ENCODE measurements around the gene NGDN. TPM values are rescaled to one million over a fixed set of nuclear protein-coding genes. Genes with fewer than 3 reads are reported as not detected.
"Not testable (repeated sequence)": the region's sequence is repeated elsewhere in the genome, so short reads cannot be mapped to it uniquely, and the experiment has no call there.

NGDN gene, protein sequence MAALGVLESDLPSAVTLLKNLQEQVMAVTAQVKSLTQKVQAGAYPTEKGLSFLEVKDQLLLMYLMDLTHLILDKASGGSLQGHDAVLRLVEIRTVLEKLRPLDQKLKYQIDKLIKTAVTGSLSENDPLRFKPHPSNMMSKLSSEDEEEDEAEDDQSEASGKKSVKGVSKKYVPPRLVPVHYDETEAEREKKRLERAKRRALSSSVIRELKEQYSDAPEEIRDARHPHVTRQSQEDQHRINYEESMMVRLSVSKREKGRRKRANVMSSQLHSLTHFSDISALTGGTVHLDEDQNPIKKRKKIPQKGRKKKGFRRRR
- 23.2 to 25.2 TPM (median 23.5 TPM) in 3 replicates for total RNA-seq
- long read RNA-seq, transcript NGDN-202 (11 exons, 1,143 nt): major isoform, 23 of 32 reads
- long read RNA-seq, partial matches to known transcripts: 5 of 32 reads
- long read RNA-seq, other reads (novel, unspliced or antisense): 4 of 32 reads

DNA sequence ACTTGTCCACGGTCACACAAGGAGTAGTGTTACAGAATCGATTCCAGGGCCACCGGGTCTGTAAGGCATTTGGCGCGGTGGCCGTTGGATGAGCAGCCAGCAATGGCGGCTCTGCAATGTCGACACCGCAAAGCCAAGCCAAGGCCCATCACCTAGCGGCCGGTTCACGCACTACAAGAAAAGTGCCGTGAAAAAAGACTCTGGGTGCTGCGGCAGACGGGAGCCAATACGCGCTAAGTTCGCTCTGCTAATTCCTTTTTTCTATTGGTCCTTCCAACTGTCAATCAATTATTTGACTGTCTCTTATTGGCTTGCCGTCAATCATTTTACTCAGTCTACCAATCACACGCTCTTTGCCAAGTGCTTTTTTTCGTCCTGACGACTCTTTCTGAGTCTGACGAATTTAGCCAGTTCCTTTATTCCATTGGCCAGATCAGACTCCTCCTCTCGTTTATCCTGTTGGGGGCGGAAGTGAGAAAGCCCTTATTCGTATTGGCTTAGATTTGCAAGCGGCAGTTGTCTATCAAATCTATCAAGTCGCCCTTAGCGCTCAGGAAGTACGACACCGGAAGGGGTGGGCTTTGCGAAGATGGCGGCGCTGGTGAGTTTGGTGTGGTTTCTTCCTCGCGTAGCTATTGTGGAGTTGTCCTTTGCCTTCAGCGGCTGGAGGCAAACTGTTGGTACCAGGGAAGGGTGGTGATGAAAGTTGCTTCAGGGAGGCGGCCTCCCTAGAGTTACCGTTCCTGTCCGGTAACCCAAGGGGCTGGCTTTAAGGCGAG, at the start of gene NGDN:
NGDN (plus strand) TSS at position 577 of the 779 bp plus-strand sequence; CDS start at position 590, 13 bp downstream.
- Mint-ChIP-seq H3K4me3 (ENCODE audit: unreplicated experiment) (no peak within 1 kb of the TSS), H3K36me3 (ENCODE audit: low read depth) (peaks cover 4% of the 10 kb centered on the region), H3K27ac (ENCODE audit: unreplicated experiment) (no peak within 1 kb of the TSS), H3K4me1 (ENCODE audit: low read depth) (no peaks in the 10 kb centered on the region), H3K27me3 (ENCODE audit: low read depth) (no peaks in the 10 kb centered on the region), H3K9me3 (ENCODE audit: low read depth) (no peaks in the 10 kb centered on the region)
- peak; percentile 94 for DNase-seq (ENCODE audit: low spot score)
- TF ChIP-seq, protein P1, sequence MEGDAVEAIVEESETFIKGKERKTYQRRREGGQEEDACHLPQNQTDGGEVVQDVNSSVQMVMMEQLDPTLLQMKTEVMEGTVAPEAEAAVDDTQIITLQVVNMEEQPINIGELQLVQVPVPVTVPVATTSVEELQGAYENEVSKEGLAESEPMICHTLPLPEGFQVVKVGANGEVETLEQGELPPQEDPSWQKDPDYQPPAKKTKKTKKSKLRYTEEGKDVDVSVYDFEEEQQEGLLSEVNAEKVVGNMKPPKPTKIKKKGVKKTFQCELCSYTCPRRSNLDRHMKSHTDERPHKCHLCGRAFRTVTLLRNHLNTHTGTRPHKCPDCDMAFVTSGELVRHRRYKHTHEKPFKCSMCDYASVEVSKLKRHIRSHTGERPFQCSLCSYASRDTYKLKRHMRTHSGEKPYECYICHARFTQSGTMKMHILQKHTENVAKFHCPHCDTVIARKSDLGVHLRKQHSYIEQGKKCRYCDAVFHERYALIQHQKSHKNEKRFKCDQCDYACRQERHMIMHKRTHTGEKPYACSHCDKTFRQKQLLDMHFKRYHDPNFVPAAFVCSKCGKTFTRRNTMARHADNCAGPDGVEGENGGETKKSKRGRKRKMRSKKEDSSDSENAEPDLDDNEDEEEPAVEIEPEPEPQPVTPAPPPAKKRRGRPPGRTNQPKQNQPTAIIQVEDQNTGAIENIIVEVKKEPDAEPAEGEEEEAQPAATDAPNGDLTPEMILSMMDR (IDR thresholded peaks at IDR 0.05): peak; percentile 86

DNA sequence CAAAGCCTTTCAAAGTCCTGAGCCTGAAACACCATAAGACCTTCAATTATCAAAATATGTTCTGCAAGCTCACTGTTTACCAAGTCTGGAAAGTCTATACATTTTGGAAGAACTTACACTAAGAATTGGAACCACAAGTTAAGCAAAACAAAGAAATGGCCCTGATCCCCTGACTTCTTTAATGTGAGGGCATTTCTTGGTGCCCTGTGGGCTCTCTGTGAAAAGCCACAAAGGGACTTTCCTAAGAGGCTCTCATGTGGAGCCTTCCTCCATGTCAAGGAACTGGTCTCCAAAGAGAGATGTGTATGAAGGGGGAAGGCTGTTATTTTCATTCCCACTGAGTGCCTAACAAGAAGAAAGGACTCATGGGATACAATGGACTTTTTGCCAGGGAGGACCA, 47.9 kb upstream of the NGDN start:
- DNase-seq (ENCODE audit: low spot score): no peak
- H3K27me3 Mint-ChIP-seq (ENCODE audit: low read depth): peaks cover 31% of the 10 kb centered on the region

DNA sequence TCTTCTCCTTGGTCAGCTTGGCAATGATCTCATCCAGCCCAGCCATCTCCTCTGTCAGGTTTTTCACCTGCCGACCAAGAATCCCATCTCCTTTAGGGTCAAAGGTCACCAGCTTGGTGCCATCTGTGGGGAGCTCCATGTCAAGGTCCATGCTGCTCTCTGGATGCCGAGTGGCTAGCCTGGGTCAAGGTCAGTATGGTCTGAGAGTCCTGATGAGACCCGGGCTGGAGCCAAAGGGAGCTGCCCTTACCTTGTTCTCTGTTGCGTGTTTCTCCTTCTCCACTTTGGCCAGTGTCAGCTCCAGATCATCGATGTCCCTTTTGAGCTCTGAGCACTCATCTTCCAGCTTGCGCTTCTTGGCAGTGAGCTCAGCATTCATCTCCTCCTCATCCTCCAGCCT, 45.8 kb upstream of the NGDN start:
- no peak overlapping the region for H3K27ac Mint-ChIP-seq (ENCODE audit: unreplicated experiment)
- TF ChIP-seq, protein P1 (IDR thresholded peaks at IDR 0.05): no peak
- H3K36me3 Mint-ChIP-seq (ENCODE audit: low read depth): no peaks in the 10 kb centered on the region
- no peak for DNase-seq (ENCODE audit: low spot score)
- no peaks in the 10 kb centered on the region for H3K4me1 Mint-ChIP-seq (ENCODE audit: low read depth)
- no peaks in the 10 kb centered on the region for H3K9me3 Mint-ChIP-seq (ENCODE audit: low read depth)
- H3K27me3 Mint-ChIP-seq (ENCODE audit: low read depth): peaks cover 30% of the 10 kb centered on the region
- H3K4me3 Mint-ChIP-seq (ENCODE audit: unreplicated experiment): no peak overlapping the region

More for the DNA sequence above, 47.9 kb upstream of the NGDN start:
- H3K27ac Mint-ChIP-seq (ENCODE audit: unreplicated experiment): no peak overlapping the region
- H3K4me3 Mint-ChIP-seq (ENCODE audit: unreplicated experiment): no peak overlapping the region
- H3K36me3 Mint-ChIP-seq (ENCODE audit: low read depth): no peaks in the 10 kb centered on the region
- no peaks in the 10 kb centered on the region for H3K4me1 Mint-ChIP-seq (ENCODE audit: low read depth)
- no peaks in the 10 kb centered on the region for H3K9me3 Mint-ChIP-seq (ENCODE audit: low read depth)
- TF ChIP-seq, protein P1 (IDR thresholded peaks at IDR 0.05): no peak

DNA sequence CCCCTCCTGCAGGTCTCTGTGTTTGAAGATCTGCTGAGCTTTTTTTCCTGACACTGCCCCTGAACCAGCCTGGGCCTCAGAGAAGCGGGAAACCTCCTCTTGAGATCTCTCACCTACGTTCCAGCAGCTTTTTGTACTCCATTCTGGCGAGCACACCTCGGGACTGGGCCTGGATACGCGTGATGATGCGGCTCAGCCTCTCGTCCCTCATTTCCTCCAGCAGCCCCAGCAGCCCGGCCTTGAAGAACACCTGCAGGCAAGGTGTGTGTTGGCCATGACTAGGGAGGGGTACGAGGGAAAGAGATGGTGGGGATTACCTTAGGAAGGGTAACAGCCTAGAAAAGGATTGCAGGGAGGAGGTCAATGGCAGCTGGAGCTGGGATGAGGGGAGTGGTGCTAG, 44.3 kb upstream of the NGDN start:
- no peaks in the 10 kb centered on the region for H3K9me3 Mint-ChIP-seq (ENCODE audit: low read depth)
- H3K27ac Mint-ChIP-seq (ENCODE audit: unreplicated experiment): no peak overlapping the region
- no peaks in the 10 kb centered on the region for H3K4me1 Mint-ChIP-seq (ENCODE audit: low read depth)

DNA sequence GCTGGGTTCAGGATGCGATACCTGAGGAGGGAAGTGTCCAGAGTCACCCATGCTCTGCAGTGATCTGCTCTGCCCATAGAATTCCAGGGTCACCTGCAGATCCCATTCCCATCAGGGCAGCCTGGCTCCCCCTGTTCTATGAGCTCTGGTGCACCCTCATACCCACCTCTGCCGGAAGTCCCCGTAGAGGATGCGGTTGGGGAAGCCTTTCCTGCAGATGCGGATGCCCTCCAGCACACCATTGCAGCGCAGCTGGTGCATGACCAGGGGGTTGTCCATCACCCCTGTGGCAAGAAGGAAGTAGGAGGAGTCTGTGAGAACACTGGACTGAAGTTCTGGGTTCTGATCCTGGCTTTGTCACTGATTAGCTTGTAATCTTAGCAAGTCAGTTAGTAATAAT, 43.7 kb upstream of the NGDN start:
- not testable (repeated sequence) for H3K4me3 Mint-ChIP-seq (ENCODE audit: unreplicated experiment); H3K27ac Mint-ChIP-seq (ENCODE audit: unreplicated experiment); DNase-seq (ENCODE audit: low spot score); H3K9me3 Mint-ChIP-seq (ENCODE audit: low read depth); H3K36me3 Mint-ChIP-seq (ENCODE audit: low read depth); H3K4me1 Mint-ChIP-seq (ENCODE audit: low read depth)
- peaks cover 19% of the 10 kb centered on the region for H3K27me3 Mint-ChIP-seq (ENCODE audit: low read depth)

More for the DNA sequence above, 44.3 kb upstream of the NGDN start:
- TF ChIP-seq, protein P1 (IDR thresholded peaks at IDR 0.05): no peak
- Mint-ChIP-seq H3K36me3 (ENCODE audit: low read depth) (no peaks in the 10 kb centered on the region), H3K4me3 (ENCODE audit: unreplicated experiment) (no peak overlapping the region), H3K27me3 (ENCODE audit: low read depth) (peaks cover 21% of the 10 kb centered on the region)
- DNase-seq (ENCODE audit: low spot score): no peak
